Neural crest cell (in vitro differentiated cells): Measurements from ENCODE around the gene ZNF383. TPM values are rescaled to one million over a fixed set of nuclear protein-coding genes. Genes with fewer than 3 reads are reported as not detected.
A peak's percentile ranks its signal among the peaks of the same experiment; 100 is the strongest.
"Not testable (repeated sequence)": the region's sequence is repeated elsewhere in the genome, so short reads cannot be mapped to it uniquely, and the experiment has no call there.

Source experiments
- DNase-seq: peaks from one replicate; pipeline ENCODE4 v3.0.0; 2021; ENCODE audit warnings: low read depth, mixed read lengths, low spot score
- H3K27ac Mint-ChIP-seq: one replicate; pipeline ENCODE4 v1.8.0; 2021; ENCODE audit warnings: mild to moderate bottlenecking, mixed read lengths; ENCODE audit not compliant: unreplicated experiment
- H3K27me3 Mint-ChIP-seq: 2 replicates; pipeline ENCODE4 v1.8.0; 2021; ENCODE audit warnings: low read depth, mild to moderate bottlenecking, mixed read lengths
- H3K36me3 Mint-ChIP-seq: 2 replicates; pipeline ENCODE4 v1.8.0; 2021; ENCODE audit warnings: low read depth, mild to moderate bottlenecking, mixed read lengths
- H3K4me1 Mint-ChIP-seq: 2 replicates; pipeline ENCODE4 v1.8.0; 2021; ENCODE audit warnings: mixed read lengths
- H3K4me3 Mint-ChIP-seq: one replicate; pipeline ENCODE4 v1.8.0; 2021; ENCODE audit warnings: mild to moderate bottlenecking, mixed read lengths
- H3K9me3 Mint-ChIP-seq: 2 replicates; pipeline ENCODE4 v1.8.0; 2021; ENCODE audit warnings: mixed read lengths
- long read RNA-seq: library from polyadenylated mRNA; unstranded; transcript quantifications from one replicate; pipeline ENCODE4 v2.0.0, GENCODE V29; 2020
- total RNA-seq: library from RNA; stranded (reverse); gene quantifications from 2 replicates; pipeline ENCODE4 v1.2.1, GENCODE V29; 2021
- TF ChIP-seq, protein P1 (sequence below): fragments of 200-600 bp; sonication (generic); conservative IDR thresholded peaks from 2 replicates; pipeline ENCODE4 v1.5.0; 2021; ENCODE audit warnings: antibody characterized with exemption, mild to moderate bottlenecking

ZNF383 gene
- total RNA-seq, result 9.0 and 9.8 TPM in 2 replicates
- long read RNA-seq, partial matches to known transcripts, result 0 of 10 reads
- long read RNA-seq, other reads (novel, unspliced or antisense), result 9 of 10 reads

DNA sequence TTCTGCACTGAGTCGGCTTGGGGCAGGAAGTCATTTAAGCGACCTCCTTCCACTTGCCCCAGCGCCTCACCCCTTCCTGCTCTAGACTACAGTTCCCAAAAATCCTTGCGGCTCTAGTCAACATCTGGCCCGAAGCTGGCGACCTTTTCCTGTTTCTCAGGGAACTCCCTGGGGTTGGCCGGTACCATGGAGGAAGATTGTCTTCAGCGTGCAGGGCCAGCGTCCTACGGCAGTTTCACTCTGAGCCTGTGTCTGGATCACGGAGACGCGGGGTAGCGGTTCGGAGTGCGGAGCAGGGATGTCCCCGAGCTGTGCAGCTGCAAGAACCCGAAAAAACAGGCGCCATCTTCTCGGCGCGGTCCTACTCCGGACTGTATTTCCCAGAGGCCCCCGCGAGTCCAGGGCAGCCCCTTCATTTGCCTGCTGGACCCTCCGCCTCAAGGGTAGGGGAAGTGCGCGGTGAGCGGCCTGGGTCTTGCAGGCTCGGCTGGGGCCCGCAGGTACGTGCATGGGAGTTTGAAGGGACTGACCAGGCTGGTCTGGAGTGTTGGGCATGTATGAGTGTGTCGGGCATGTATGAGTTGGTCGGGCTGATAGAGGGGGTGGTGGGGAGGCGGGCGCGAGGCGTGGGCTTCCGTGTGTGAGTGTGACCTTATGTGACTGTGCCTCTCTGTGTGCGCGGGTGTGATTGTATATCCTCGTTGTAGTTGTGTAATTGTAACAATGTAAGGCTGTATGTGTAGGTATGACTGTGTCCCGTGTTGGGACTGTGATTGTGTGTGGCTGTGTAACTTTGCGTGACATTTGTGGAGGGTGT lies at the start of gene ZNF383:
ZNF383 (plus strand) TSS at position 440 of the 817 bp plus-strand sequence. CDS start 12,240 bp downstream, outside the sequence.
- TF ChIP-seq, protein P1, sequence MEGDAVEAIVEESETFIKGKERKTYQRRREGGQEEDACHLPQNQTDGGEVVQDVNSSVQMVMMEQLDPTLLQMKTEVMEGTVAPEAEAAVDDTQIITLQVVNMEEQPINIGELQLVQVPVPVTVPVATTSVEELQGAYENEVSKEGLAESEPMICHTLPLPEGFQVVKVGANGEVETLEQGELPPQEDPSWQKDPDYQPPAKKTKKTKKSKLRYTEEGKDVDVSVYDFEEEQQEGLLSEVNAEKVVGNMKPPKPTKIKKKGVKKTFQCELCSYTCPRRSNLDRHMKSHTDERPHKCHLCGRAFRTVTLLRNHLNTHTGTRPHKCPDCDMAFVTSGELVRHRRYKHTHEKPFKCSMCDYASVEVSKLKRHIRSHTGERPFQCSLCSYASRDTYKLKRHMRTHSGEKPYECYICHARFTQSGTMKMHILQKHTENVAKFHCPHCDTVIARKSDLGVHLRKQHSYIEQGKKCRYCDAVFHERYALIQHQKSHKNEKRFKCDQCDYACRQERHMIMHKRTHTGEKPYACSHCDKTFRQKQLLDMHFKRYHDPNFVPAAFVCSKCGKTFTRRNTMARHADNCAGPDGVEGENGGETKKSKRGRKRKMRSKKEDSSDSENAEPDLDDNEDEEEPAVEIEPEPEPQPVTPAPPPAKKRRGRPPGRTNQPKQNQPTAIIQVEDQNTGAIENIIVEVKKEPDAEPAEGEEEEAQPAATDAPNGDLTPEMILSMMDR, result no peak
- H3K4me3 Mint-ChIP-seq, result peak within 1 kb of the TSS; percentile 98

DNA sequence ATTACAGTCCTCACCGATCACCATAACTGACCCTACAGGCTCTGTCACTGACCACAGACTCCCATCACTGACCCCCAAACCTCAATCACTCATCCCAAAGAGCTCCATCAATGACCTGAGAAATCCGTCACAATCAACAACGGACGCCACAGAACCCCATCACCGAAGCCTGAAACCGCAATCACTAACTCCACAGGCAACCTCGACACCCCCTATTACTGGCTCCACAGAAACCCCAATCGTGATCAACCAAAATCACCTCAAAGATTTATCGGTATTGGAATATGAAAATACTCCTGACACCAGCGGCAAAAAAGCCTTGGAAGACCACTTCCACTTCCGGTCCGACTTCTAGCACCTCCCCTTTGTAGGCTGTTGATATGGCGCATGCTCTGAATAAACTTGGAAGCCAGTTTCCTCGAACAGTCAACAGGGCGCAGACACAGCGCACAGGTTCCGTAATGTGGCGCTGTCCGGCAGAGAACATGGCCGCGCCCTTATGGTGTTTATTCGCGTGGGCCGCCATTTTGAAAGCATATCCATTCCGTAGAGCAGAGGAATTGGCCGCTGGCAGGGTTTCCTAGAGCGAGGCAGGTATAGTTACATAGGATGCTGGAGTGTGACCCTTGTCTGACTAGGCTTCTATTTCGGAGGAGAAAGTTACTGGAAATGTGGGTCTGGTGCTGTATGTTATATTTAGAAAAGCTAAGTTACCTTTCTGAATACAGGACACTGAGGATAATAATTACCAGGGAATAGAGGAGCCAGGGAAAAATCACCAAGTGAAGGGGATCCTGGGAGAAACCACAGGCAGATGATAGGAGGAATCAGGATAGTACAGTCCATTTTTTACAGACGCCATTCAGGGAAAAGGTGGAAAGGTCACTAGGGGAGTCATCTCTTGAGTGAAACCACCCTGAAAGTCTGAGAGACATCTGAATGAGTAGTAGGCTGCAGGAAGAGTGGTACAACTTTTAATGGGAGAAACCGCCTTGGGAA lies 45.3 kb upstream of the ZNF383 start, which contains the start of gene ZNF585A:
ZNF585A (minus strand) TSS at position 328 of the 999 bp plus-strand sequence. CDS start 2,785 bp downstream, outside the sequence.
- no peaks in the 10 kb centered on the region for H3K4me1 Mint-ChIP-seq

More for the DNA sequence above, at the start of gene ZNF383:
- peaks cover 27% of the 10 kb centered on the region for H3K4me1 Mint-ChIP-seq
- H3K9me3 Mint-ChIP-seq, result peaks cover 4% of the 10 kb centered on the region
- peak within 1 kb of the TSS; percentile 98 for H3K27ac Mint-ChIP-seq
- peaks cover 37% of the 10 kb centered on the region for H3K36me3 Mint-ChIP-seq
- peak; percentile 79 for DNase-seq
- H3K27me3 Mint-ChIP-seq, result no peaks in the 10 kb centered on the region

DNA sequence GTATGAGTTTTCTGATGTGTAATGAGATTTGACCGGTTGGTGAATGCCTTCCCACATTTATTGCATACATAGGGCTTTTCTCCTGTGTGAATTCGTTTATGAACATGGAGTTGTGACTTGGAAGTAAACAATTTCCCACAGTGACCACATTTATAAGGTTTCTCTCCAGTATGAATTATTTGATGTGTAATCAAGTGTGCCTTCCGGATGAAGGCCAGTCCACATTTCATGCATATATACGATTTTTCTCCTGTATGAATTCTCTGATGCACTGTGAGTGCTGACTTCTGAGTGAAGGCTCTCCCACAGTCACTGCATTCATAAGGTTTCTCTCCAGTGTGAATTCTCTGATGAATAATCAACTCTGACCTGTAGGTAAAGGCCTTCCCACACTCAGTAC lies 31.9 kb upstream of the ZNF383 start:
- not testable (repeated sequence) for H3K27ac Mint-ChIP-seq, H3K4me3 Mint-ChIP-seq, DNase-seq, H3K4me1 Mint-ChIP-seq, H3K27me3 Mint-ChIP-seq
- peaks cover 38% of the 10 kb centered on the region for H3K9me3 Mint-ChIP-seq
- peaks cover 69% of the 10 kb centered on the region for H3K36me3 Mint-ChIP-seq

More for the DNA sequence above, 45.3 kb upstream of the ZNF383 start, which contains the start of gene ZNF585A:
- peaks cover 15% of the 10 kb centered on the region for H3K9me3 Mint-ChIP-seq
- TF ChIP-seq, protein P1, result peak; percentile 28
- peaks cover 34% of the 10 kb centered on the region for H3K36me3 Mint-ChIP-seq
- H3K27ac Mint-ChIP-seq, result no peak within 1 kb of the TSS
- DNase-seq, result peak; percentile 82
- H3K27me3 Mint-ChIP-seq, result no peaks in the 10 kb centered on the region
- H3K4me3 Mint-ChIP-seq, result no peak within 1 kb of the TSS

GRCh38 chr19:37195248-37195647 lies 22.8 kb upstream of the ZNF383 start:
- not testable (repeated sequence) for H3K4me3 Mint-ChIP-seq, H3K27ac Mint-ChIP-seq, H3K4me1 Mint-ChIP-seq, DNase-seq, H3K27me3 Mint-ChIP-seq
- peaks cover 43% of the 10 kb centered on the region for H3K36me3 Mint-ChIP-seq
- H3K9me3 Mint-ChIP-seq, result peaks cover 12% of the 10 kb centered on the region

DNA sequence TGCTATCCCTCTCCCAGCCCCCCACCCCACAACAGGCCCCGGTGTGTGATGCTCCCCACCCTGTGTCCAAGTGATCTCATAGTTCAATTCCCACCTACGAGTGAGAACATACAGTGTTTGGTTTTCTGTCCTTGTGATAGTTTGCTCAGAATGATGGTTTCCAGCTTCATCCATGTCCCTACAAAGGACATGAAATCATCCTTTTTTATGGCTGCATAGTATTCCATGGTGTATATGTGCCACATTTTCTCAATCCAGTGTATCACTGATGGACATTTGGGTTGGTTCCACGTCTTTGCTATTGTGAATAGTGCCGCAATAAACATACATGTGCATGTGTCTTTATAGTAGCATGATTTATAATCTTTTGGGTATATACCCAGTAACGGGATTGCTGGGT lies 20.9 kb upstream of the ZNF383 start:
- not testable (repeated sequence) for H3K27ac Mint-ChIP-seq, H3K4me1 Mint-ChIP-seq, DNase-seq, H3K4me3 Mint-ChIP-seq, H3K9me3 Mint-ChIP-seq, H3K27me3 Mint-ChIP-seq
- H3K36me3 Mint-ChIP-seq, result peaks cover 32% of the 10 kb centered on the region

DNA sequence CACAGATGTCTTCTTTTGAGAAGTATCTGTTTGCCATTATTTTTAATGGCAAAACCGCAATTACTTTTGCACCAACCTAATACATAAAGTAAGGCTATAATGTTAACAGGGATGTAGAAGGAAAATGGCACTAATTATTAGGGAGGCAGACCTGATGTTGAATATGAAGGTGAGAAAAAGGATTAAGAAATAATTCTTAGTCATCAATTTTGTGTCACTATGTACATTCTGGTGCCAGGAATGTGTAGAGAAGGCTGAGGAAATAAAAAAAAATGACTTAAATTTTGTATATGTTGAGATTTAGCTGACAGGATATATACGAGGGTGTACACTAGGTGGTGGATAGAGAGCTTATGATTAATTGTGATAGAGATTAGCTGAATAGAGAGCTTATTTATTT lies 20.2 kb upstream of the ZNF383 start:
- H3K36me3 Mint-ChIP-seq, result peaks cover 31% of the 10 kb centered on the region
- TF ChIP-seq, protein P1, result no peak
- H3K4me1 Mint-ChIP-seq, result no peaks in the 10 kb centered on the region
- no peak overlapping the region for H3K4me3 Mint-ChIP-seq
- H3K27me3 Mint-ChIP-seq, result no peaks in the 10 kb centered on the region
- peaks cover 5% of the 10 kb centered on the region for H3K9me3 Mint-ChIP-seq
- no peak for DNase-seq
- no peak overlapping the region for H3K27ac Mint-ChIP-seq
